IMR-90 (cell line): ENCODE results near the gene RNF144A. TPM values are rescaled to one million over a fixed set of nuclear protein-coding genes. Genes with fewer than 3 reads are reported as not detected.

Experiments
- ATAC-seq: fragments of 200-7000 bp; cut with Tn5 transposase; 2 replicates; pipeline ENCODE4 v1.9.1; 2020; ENCODE audit warnings: low read depth, mild to moderate bottlenecking, moderate library complexity
- BruUV-seq: library from RNA; stranded (reverse); fragments of 400-500 nt; replicated peaks from 2 replicates; lab custom pipeline; 2021; lab: Mats Ljungman, UMichigan
- CTCF ChIA-PET: fragments of 300-600 bp; formaldehyde crosslinking; extraction: SDS; loops from one replicate; lab custom pipeline; 2021; ENCODE audit warnings: antibody characterized with exemption; lab: Yijun Ruan, JAX
- POLR2A ChIA-PET: fragments of 300-600 bp; sonication (Branson Sonifier 250); formaldehyde crosslinking; loops from one replicate; lab custom pipeline; 2022; ENCODE audit warnings: antibody characterized with exemption; ENCODE audit not compliant: unreplicated experiment; lab: Charles Lee
- DNase-seq: peaks from one replicate; pipeline ENCODE4 v3.0.0; 2013
- H2AFZ ChIP-seq: replicated peaks from 2 replicates; pipeline ENCODE3; 2013; ENCODE audit warnings: low read length, mild to moderate bottlenecking; ENCODE audit not compliant: poor library complexity
- H2AK5ac ChIP-seq: 2 replicates; pipeline ENCODE4 v1.6.1; 2013; ENCODE audit warnings: low read depth, low read length, inconsistent platforms
- H2AK9ac ChIP-seq: replicated peaks from 2 replicates; pipeline ENCODE3; 2013; ENCODE audit warnings: mild to moderate bottlenecking, low read depth, low read length, moderate library complexity; ENCODE audit not compliant: poor library complexity
- H2BK120ac ChIP-seq: 2 replicates; pipeline ENCODE4 v1.6.1; 2013; ENCODE audit warnings: low read depth, low read length, inconsistent platforms
- H2BK15ac ChIP-seq: 3 replicates; pipeline ENCODE4 v1.6.1; 2013; ENCODE audit warnings: low read depth, low read length, inconsistent platforms
- H2BK20ac ChIP-seq: 2 replicates; pipeline ENCODE4 v1.6.1; 2013; ENCODE audit warnings: low read depth, mild to moderate bottlenecking, inconsistent platforms, low read length, moderate library complexity
- H2BK5ac ChIP-seq: 2 replicates; pipeline ENCODE4 v1.6.1; 2013; ENCODE audit warnings: mild to moderate bottlenecking, low read depth, low read length, inconsistent platforms; ENCODE audit not compliant: poor library complexity, severe bottlenecking
- H3K14ac ChIP-seq: replicated peaks from 2 replicates; pipeline ENCODE4 v1.6.1; 2013; ENCODE audit warnings: low read depth, low read length, inconsistent platforms
- H3K18ac ChIP-seq: 2 replicates; pipeline ENCODE4 v1.6.1; 2013; ENCODE audit warnings: low read depth, low read length, control low read depth
- H3K23ac ChIP-seq: 2 replicates; pipeline ENCODE4 v1.6.1; 2013; ENCODE audit warnings: low read depth, low read length, inconsistent platforms
- H3K27ac ChIP-seq: 2 replicates; pipeline ENCODE4 v1.5.1; 2013; ENCODE audit warnings: mild to moderate bottlenecking, control low read depth, low read length; ENCODE audit not compliant: insufficient read depth
- H3K27me3 ChIP-seq: 2 replicates; pipeline ENCODE4 v1.6.1; 2013; ENCODE audit warnings: low read length; ENCODE audit not compliant: control insufficient read depth, insufficient read depth
- H3K36me3 ChIP-seq: 2 replicates; pipeline ENCODE4 v1.6.1; 2013; ENCODE audit warnings: low read length, mixed read lengths; ENCODE audit not compliant: control insufficient read depth, insufficient read depth
- H3K4ac ChIP-seq: 2 replicates; pipeline ENCODE4 v1.6.1; 2013; ENCODE audit warnings: low read depth, low read length, inconsistent platforms
- H3K4me1 ChIP-seq: 2 replicates; pipeline ENCODE4 v1.6.1; 2013; ENCODE audit warnings: low read length, mixed read lengths; ENCODE audit not compliant: control insufficient read depth, insufficient read depth
- H3K4me2 ChIP-seq: 2 replicates; pipeline ENCODE4 v1.6.1; 2013; ENCODE audit warnings: low read depth, mild to moderate bottlenecking, control low read depth, low read length, moderate library complexity
- H3K4me3 ChIP-seq: 2 replicates; pipeline ENCODE4 v1.5.1; 2013; ENCODE audit warnings: low read depth, mild to moderate bottlenecking, control low read depth, low read length, moderate library complexity; ENCODE audit not compliant: insufficient read depth
- H3K56ac ChIP-seq: 2 replicates; pipeline ENCODE4 v1.6.1; 2013; ENCODE audit warnings: low read length, inconsistent platforms; ENCODE audit not compliant: insufficient read depth; ENCODE audit errors: extremely low read depth
- H3K79me1 ChIP-seq, 2 experiments: 2 replicates each; pipeline ENCODE4 v1.6.1; 2013; ENCODE audit warnings: low read length in 2 of 2, inconsistent platforms in 1 of 2, low read depth in 1 of 2
- H3K9ac ChIP-seq: 2 replicates; pipeline ENCODE4 v1.6.1; 2013; ENCODE audit warnings: low read depth, low read length, control low read depth
- H3K9me1 ChIP-seq: 2 replicates; pipeline ENCODE4 v1.6.1; 2013; ENCODE audit warnings: low read length, inconsistent platforms; ENCODE audit not compliant: insufficient read depth
- H3K9me3 ChIP-seq: 2 replicates; pipeline ENCODE4 v1.6.1; 2013; ENCODE audit warnings: low read length; ENCODE audit not compliant: control insufficient read depth, insufficient read depth
- H4K20me1 ChIP-seq: 2 replicates; pipeline ENCODE4 v1.6.1; 2013; ENCODE audit warnings: low read length, inconsistent platforms; ENCODE audit not compliant: insufficient read depth
- H4K5ac ChIP-seq: 2 replicates; pipeline ENCODE4 v1.6.1; 2013; ENCODE audit warnings: mild to moderate bottlenecking, low read depth, low read length, control low read depth
- H4K8ac ChIP-seq, 2 experiments: 2 replicates each; pipeline ENCODE4 v1.6.1; 2013; ENCODE audit warnings: low read depth in 2 of 2, low read length in 2 of 2, control low read depth in 1 of 2, inconsistent platforms in 1 of 2
- H4K91ac ChIP-seq: 2 replicates; pipeline ENCODE4 v1.6.1; 2013; ENCODE audit warnings: low read depth, low read length, inconsistent platforms; ENCODE audit not compliant: insufficient read depth
- CEBPB ChIP-seq: IDR thresholded peaks from 2 replicates; pipeline ENCODE4 v1.6.1; 2012; ENCODE audit warnings: low read depth, low read length, improper control_type of control experiment
- FOS ChIP-seq: fragments of 150-350 bp; IDR thresholded peaks from 2 replicates; pipeline ENCODE4 v1.6.1; 2016; ENCODE audit warnings: low read depth, low read length
- MAZ ChIP-seq: IDR thresholded peaks from 2 replicates; pipeline ENCODE4 v1.6.1; 2012; ENCODE audit warnings: low read depth, mild to moderate bottlenecking, low read length, improper control_type of control experiment, moderate library complexity, borderline replicate concordance
- NFE2L2 ChIP-seq: fragments of 150-350 bp; IDR thresholded peaks from 2 replicates; pipeline ENCODE4 v1.6.1; 2016; ENCODE audit warnings: low read depth, mild to moderate bottlenecking, low read length
- POLR2A ChIP-seq: IDR thresholded peaks from 2 replicates; pipeline ENCODE4 v1.6.1; 2012; ENCODE audit warnings: mild to moderate bottlenecking, low read depth, low read length
- RAD21 ChIP-seq: IDR thresholded peaks from 2 replicates; pipeline ENCODE4 v1.6.1; 2012; ENCODE audit warnings: low read length, improper control_type of control experiment
- RCOR1 ChIP-seq: IDR thresholded peaks from 2 replicates; pipeline ENCODE4 v1.6.1; 2012; ENCODE audit warnings: mild to moderate bottlenecking, low read length, improper control_type of control experiment; ENCODE audit not compliant: insufficient replicate concordance
- RFX5 ChIP-seq: IDR thresholded peaks from 2 replicates; pipeline ENCODE4 v1.8.0; 2012; ENCODE audit warnings: low read depth, mild to moderate bottlenecking, low read length, moderate library complexity
- SMC3 ChIP-seq: fragments of 150-350 bp; IDR thresholded peaks from 2 replicates; pipeline ENCODE4 v1.6.1; 2016; ENCODE audit warnings: low read depth, mild to moderate bottlenecking, antibody characterized with exemption, low read length, moderate library complexity
- USF2 ChIP-seq: fragments of 150-350 bp; IDR thresholded peaks from 2 replicates; pipeline ENCODE4 v1.6.1; 2017; ENCODE audit warnings: mild to moderate bottlenecking, antibody characterized with exemption, low read length, low read depth
- WGBS, 2 experiments: methylation state at CpG; one replicate each; pipeline versions ENCODE4 v1.1.5 to v1.1.7; 2013; ENCODE audit warnings: missing lambda C conversion rate in 2 of 2; ENCODE audit not compliant: insufficient read length in 1 of 2; ENCODE audit errors: extremely low coverage in 2 of 2; 5-methylcytosine and 5-hydroxymethylcytosine counted together
- dilution Hi-C: fragments of 300-500 bp; cut with HindIII; formaldehyde crosslinking; loops from one replicate; pipeline ENCODE4 v1.14.3; 2018; ENCODE audit warnings: low sequenced_read_pairs; ENCODE audit not compliant: unreplicated experiment
- in situ Hi-C: fragments of 300-500 bp; cut with MboI; formaldehyde crosslinking; loops from 3 replicates; pipeline ENCODE4 v1.14.3; 2019; ENCODE audit warnings: low sequenced_read_pairs, inconsistent platforms, mixed read lengths
- intact Hi-C: fragments of 100-400 bp; cut with micrococcal nuclease; formaldehyde crosslinking; loops from 2 replicates; pipeline ENCODE4 v1.10.0; 2022
- polyA plus RNA-seq, 3 experiments: library from polyadenylated mRNA; depleted of rRNA; stranded (reverse); fragments of >200 nt; gene quantifications; 2 replicates each; pipeline ENCODE4 v1.2.3, GENCODE V29; 2012; ENCODE audit warnings: low replicate concordance in 1 of 3
- total RNA-seq: library from RNA; depleted of rRNA; stranded (reverse); fragments of >200 nt; gene quantifications from 2 replicates; pipeline ENCODE4 v1.2.3, GENCODE V29; 2012

The RNF144A gene
- total and polyA plus RNA-seq, 2 of the 4 experiments (the other 2 are of a cell fraction): 0.18 to 0.26 TPM

DNA sequence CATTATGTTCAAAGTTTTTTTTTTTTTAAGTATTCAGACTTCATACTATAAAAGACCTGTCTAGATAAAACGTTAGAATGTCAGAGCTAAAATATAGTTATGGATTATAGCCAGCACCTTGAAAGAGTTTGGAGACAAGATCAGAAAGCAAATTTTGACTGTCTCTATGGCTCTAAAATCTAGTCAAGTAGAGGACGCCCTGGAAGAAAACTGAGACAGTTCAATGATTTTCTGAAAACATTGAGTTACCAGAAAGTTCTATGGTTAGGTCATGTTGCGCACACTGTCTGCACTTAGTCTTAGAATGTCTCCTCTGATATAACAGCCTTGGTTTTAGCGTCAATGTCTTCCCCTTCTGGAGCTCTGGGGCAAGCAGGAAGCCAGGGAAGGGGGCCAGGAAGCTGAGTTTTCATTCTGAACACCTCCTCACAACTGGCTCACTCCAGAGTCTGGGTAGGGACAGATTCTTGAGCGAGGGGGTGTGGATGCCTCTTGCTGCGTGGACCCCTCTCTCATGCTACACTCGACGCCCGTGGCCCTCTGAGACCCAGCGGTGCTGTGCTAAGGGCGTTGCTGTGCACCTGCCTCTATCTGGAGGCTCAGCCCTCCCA, 99.5 kb downstream of the RNF144A start:
- H4K8ac ChIP-seq: no peak overlapping the region
- H2AFZ ChIP-seq: no peak overlapping the region
- no peak overlapping the region for H4K5ac ChIP-seq
- 49% methylated on average over 2 of the region's 11 CpGs; no CpG with 5 or more reads in 1 of the 2 experiments for WGBS, 2 experiments
- H2AK5ac ChIP-seq: no peak overlapping the region
- in situ Hi-C loops: no loop called here
- ATAC-seq (no peak), DNase-seq (no peak)
- no peaks in the 10 kb centered on the region for H3K9me1 ChIP-seq
- no peak overlapping the region for H3K23ac ChIP-seq
- H2AK9ac ChIP-seq: no peak overlapping the region
- POLR2A ChIA-PET: no interaction called here
- no peak overlapping the region for H2BK15ac ChIP-seq
- H3K56ac ChIP-seq: no peak overlapping the region
- CTCF ChIA-PET: no interaction called here
- no peaks in the 10 kb centered on the region for H4K20me1 ChIP-seq
- H3K36me3 ChIP-seq: no peaks in the 10 kb centered on the region
- H2BK5ac ChIP-seq: no peak overlapping the region
- no peak overlapping the region for H2BK120ac ChIP-seq
- no peak overlapping the region for H4K91ac ChIP-seq
- dilution Hi-C loops: no loop called here
- intact Hi-C loops: no loop called here
- no peak overlapping the region for H3K9ac ChIP-seq
- H3K4me1 ChIP-seq: no peaks in the 10 kb centered on the region
- no peak overlapping the region for H3K18ac ChIP-seq
- H3K4ac ChIP-seq: no peak overlapping the region
- no peaks in the 10 kb centered on the region for H3K27me3 ChIP-seq
- H3K9me3 ChIP-seq: no peaks in the 10 kb centered on the region
- no peak overlapping the region for H3K14ac ChIP-seq
- no peak overlapping the region for H2BK20ac ChIP-seq
- no TSS peak for BruUV-seq
- H3K4me2 ChIP-seq: no peak overlapping the region
- H3K4me3 ChIP-seq: no peak overlapping the region
- TF ChIP-seq USF2 (no peak), SMC3 (no peak), RFX5 (no peak), POLR2A (no peak), RCOR1 (no peak), NFE2L2 (no peak), CEBPB (no peak), FOS (no peak), RAD21 (no peak), MAZ (no peak)
- H3K27ac ChIP-seq: no peak overlapping the region
- no peaks in the 10 kb centered on the region for H3K79me1 ChIP-seq
